ENCODE measurements around the gene CCDC185.

The CCDC185 gene

DNA sequence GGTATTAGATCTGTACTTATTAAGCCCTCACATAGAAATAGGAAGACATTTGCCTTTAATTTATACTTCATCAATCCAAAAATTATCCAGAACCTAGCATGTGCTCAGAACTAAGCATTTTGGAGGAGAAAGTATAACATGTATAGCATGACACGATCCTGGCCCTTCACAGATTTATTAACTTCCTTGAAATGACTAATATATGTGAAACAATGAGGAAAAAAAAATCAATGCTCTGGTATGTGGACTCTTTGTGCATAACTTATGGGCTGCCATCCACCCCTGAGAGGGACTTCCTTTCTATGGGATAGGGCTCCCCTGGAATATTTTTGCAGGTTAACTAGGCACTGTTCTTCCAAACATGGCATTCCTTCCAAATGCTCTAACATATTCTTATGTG, 36.6 kb downstream of the CCDC185 start:
- no peak for DNase-seq (ENCODE audit: low read depth, low spot score)

DNA sequence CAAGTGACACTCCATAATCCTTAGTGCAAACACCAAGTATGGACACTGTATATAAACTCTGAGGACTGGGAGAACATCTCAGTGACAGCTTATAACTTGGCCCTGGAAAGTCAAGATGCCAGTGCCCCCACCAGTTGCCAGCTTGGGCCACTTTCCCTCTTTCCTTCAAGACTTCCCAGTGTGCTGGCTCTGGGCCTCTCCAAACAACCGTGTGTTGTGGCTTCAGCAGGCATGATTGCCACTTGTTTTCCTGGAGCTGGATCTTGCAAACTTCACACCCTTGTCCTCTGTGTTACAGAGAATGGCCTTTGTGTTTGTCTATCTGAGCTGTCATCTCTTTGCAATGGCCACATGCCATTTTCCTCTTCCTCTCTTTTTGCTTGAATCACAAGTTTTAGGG, 37.0 kb downstream of the CCDC185 start:
- DNase-seq (ENCODE audit: low read depth, low spot score), result no peak

DNA sequence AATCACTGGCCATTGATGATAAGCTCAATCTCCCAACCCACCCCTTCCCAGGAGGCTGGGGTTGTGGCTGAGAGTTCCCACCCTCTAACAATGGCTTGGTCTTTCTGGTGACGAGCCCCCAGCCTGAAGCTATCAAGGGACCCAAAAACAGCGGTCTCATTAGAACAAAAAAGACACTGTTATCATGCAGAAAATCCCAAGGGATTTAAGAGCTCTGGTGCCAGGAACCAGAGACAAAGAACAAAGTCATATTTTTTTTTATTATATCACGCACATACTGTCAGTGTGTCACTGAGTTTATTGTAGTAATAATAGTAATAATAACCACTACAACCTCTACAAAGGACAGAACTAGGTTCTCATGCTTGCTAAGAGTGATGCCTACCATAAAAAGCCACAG, 43.9 kb downstream of the CCDC185 start:
- DNase-seq (ENCODE audit: low read depth, low spot score), result no peak

DNA sequence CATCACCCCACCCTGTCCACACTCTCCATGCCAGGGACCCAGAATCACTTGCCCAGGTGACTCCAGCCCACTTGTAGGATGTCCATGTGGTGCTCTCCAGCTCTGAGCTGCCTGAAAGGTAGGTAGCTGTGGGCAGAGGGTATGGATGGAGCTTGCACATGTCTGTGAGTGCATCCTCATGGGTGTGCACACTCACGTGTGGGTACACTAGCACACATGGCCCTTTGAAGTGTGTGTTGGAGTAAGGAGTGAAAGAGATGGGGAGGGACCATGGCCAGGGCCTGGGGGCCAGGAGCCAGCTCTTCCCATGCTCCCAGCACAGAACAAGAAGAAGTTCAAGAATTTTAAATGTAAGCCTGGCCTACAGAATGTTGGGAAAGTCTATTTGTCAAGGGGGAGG, 50.2 kb downstream of the CCDC185 start:
- no peak for DNase-seq (ENCODE audit: low read depth, low spot score)

DNA sequence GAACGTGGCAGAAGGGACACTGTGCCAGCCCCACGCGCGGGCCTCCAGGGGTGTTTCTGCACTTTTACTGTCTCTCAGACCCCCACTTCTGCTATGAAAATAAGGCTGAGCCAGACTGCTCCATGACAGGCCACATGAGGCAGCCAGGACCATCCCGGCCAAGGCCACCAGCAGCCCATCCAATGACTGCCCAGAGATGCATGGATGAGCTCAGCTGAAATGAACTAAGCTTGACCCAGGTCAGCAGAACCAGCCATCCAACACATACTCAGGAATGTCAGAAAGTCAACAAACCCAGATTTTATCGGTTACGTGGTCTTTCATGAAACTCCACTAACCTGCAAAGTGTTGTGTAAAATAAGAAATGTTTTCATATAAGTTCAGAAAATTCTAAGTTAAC, 51.2 kb downstream of the CCDC185 start:
- DNase-seq (ENCODE audit: low read depth, low spot score), result no peak
